Measurements from ENCODE around the gene SLC47A1.
"Not testable (repeated sequence)": the region's sequence is repeated elsewhere in the genome, so short reads cannot be mapped to it uniquely, and the experiment has no call there.

- not testable (repeated sequence) for TF ChIP-seq CTCF (IDR thresholded peaks at IDR 0.05); EP300 (IDR thresholded peaks at IDR 0.05; ENCODE audit: low read depth); POLR2A (IDR thresholded peaks at IDR 0.05); POLR2AphosphoS5 (IDR thresholded peaks at IDR 0.05)
These were observed 48.5 kb downstream of the SLC47A1 start for GRCh38 chr17:19582152-19582551.
